ENCODE data around the gene C10orf67. TPM values are rescaled to one million over a fixed set of nuclear protein-coding genes. Genes with fewer than 3 reads are reported as not detected.

The C10orf67 gene
- total and polyA plus RNA-seq, 2 of the 8 experiments (the other 6 are each of a cell fraction or from before 2014, with no cell fraction given): 0.05 to 0.11 TPM

- FAIRE-seq (peak; percentile 88), DNase-seq (ENCODE audit: low read depth in 1 of 2, low spot score in 2 of 2) (no peak)
- Histone ChIP-seq H3K4me3 (ENCODE audit: extremely low read depth in 1 of 4, insufficient read depth in 2 of 4, low read depth in 3 of 4, low read length in 4 of 4) (no peak overlapping the region), H4K91ac (replicated peaks; ENCODE audit: insufficient read length, low read length) (no peak overlapping the region), H2BK20ac (ENCODE audit: low read length) (no peak overlapping the region), H2BK12ac (ENCODE audit: low read depth, low read length) (no peak overlapping the region), H4K8ac (ENCODE audit: extremely low read depth, insufficient read depth, low read length) (no peak overlapping the region), H4K5ac (ENCODE audit: insufficient read length, low read depth, low read length) (no peak overlapping the region), H3K27me3 (replicated peaks in 1 of 4; ENCODE audit: control insufficient read depth in 3 of 4, extremely low read depth in 1 of 4, insufficient read depth in 3 of 4, low read length in 3 of 4) (peaks cover 2 to 11% (median 3%) of the 10 kb centered on the region in 4 experiments; a peak in 5 of 7 replicates), H3K36me3 (ENCODE audit: control insufficient read depth in 2 of 4, insufficient read depth in 4 of 4, low read length in 3 of 4) (no peaks in the 10 kb centered on the region), H3K9ac (replicated peaks in 1 of 4; ENCODE audit: extremely low read depth in 1 of 4, low read depth in 3 of 4, low read length in 3 of 4) (no peak overlapping the region), H3K27ac (ENCODE audit: low read depth, low read length) (no peak overlapping the region), H3K4me1 (replicated peaks in 1 of 4; ENCODE audit: control insufficient read depth in 3 of 4, insufficient read depth in 4 of 4, low read length in 3 of 4) (peaks cover 2 to 3% (median 3%) of the 10 kb centered on the region in 4 experiments; a peak in 4 of 7 replicates), H3K9me3 (ENCODE audit: insufficient read depth in 2 of 2, low read depth in 1 of 2, low read length in 1 of 2) (no peaks in the 10 kb centered on the region), H3K23me2 (ENCODE audit: low read depth, low read length) (no peaks in the 10 kb centered on the region; the same call in 1 of the 2 replicates), H2BK15ac (ENCODE audit: low read length) (no peak overlapping the region), H3K79me2 (ENCODE audit: control insufficient read depth in 1 of 2, insufficient read depth in 2 of 2, low read length in 2 of 2) (no peaks in the 10 kb centered on the region), H3K14ac (ENCODE audit: insufficient read length) (no peak overlapping the region), H2BK120ac (replicated peaks; ENCODE audit: low read depth, low read length) (no peak overlapping the region), H3K4me2 (ENCODE audit: insufficient read depth in 1 of 2, low read depth in 2 of 2, low read length in 2 of 2) (no peak overlapping the region), H3K18ac (ENCODE audit: extremely low read depth, low read length) (no peak overlapping the region), H2AFZ (ENCODE audit: low read length) (no peak overlapping the region), H3K56ac (replicated peaks; ENCODE audit: insufficient read length, low read depth, low read length) (no peak overlapping the region), H3K79me1 (ENCODE audit: low read depth, low read length) (no peaks in the 10 kb centered on the region), H2AK5ac (ENCODE audit: low read depth, low read length) (no peak overlapping the region), H4K20me1 (replicated peaks in 1 of 2; ENCODE audit: control insufficient read depth in 1 of 2, insufficient read depth in 2 of 2, low read length in 2 of 2) (no peaks in the 10 kb centered on the region), H3K23ac (ENCODE audit: insufficient read length) (no peak overlapping the region), H2BK5ac (ENCODE audit: low read depth, low read length) (no peak overlapping the region), H3K4ac (replicated peaks; ENCODE audit: insufficient read length, low read depth, low read length) (no peak overlapping the region)
- WGBS, 2 experiments (ENCODE audit: extremely low coverage in 1 of 2, insufficient coverage in 1 of 2, insufficient read length in 1 of 2, insufficient replicate concordance in 2 of 2, low coverage in 1 of 2, low lambda C conversion rate in 2 of 2, missing lambda C conversion rate in 1 of 2): 68% methylated on average over 11 of the region's 11 CpGs; no CpG with 5 or more reads in 1 of the 2 experiments
- ChIA-PET CTCF (ENCODE audit: partially characterized antibody) (interaction anchor here (0.6 to 2.9 kb wide), 18 partner anchors 9 to 358 kb away, joined by 3 to 14 read pairs (median 4); no protein-coding TSS in a partner anchor), POLR2A (ENCODE audit: partially characterized antibody) (interaction anchor here (1.0 kb wide), 1 partner anchor 10 kb away, joined by 3 read pairs; no protein-coding TSS in a partner anchor)
- no peak for TF ChIP-seq CBX8 (IDR thresholded peaks at IDR 0.05; ENCODE audit: borderline replicate concordance, low read depth, low read length)
- TF ChIP-seq KDM4A (IDR thresholded peaks at IDR 0.05; ENCODE audit: low read depth, low read length, severe bottlenecking): no peak
- TF ChIP-seq KDM1A (IDR thresholded peaks at IDR 0.05; ENCODE audit: borderline replicate concordance, low read length): no peak
- no peak for TF ChIP-seq RBBP5 (IDR thresholded peaks at IDR 0.05; ENCODE audit: borderline replicate concordance, low read depth, low read length)
- no peak for TF ChIP-seq SP2 (IDR thresholded peaks at IDR 0.05; ENCODE audit: low read length)
- peak; percentile 45 to 65 (median 56) for TF ChIP-seq CTCF (IDR thresholded peaks at IDR 0.05; ENCODE audit: control extremely low read depth in 1 of 3, insufficient read depth in 1 of 3, low read depth in 1 of 3, low read length in 3 of 3)
- TF ChIP-seq EP300 (IDR thresholded peaks at IDR 0.05; ENCODE audit: borderline replicate concordance in 1 of 2, low read depth in 2 of 2, low read length in 2 of 2): no peak
- TF ChIP-seq BRCA1 (IDR thresholded peaks at IDR 0.05; ENCODE audit: low read depth, low read length): no peak
- no peak for TF ChIP-seq SIN3A (conservative IDR thresholded peaks at IDR 0.05 in 1 of 2, IDR thresholded peaks at IDR 0.05 in 1 of 2; ENCODE audit: low read depth in 1 of 2, low read length in 2 of 2)
Measured at GRCh38 chr10:23338155-23338828, 6.3 kb downstream of the C10orf67 start.

All from H1 (cell line).